HG03571 (cell line): ENCODE data around the gene BCL7C.
"Not testable (repeated sequence)": the region's sequence is repeated elsewhere in the genome, so short reads cannot be mapped to it uniquely, and the experiment has no call there.

Source experiments
- ATAC-seq: cut with Tn5 transposase; IDR thresholded peaks from one replicate; pipeline ENCODE4 v1.9.1; 2021; ENCODE audit not compliant: unreplicated experiment

BCL7C gene

GRCh38 chr16:30870904-30871303 is 23.0 kb downstream of the BCL7C start:
- ATAC-seq = no peak

- no peak for ATAC-seq
These were observed 26.1 kb downstream of the BCL7C start for GRCh38 chr16:30867747-30868146.

GRCh38 chr16:30866031-30866430 is 27.8 kb downstream of the BCL7C start:
- no peak for ATAC-seq

- not testable (repeated sequence) for ATAC-seq
These were observed 30.7 kb downstream of the BCL7C start for GRCh38 chr16:30863178-30863577.

GRCh38 chr16:30860729-30861128 is 33.1 kb downstream of the BCL7C start:
- not testable (repeated sequence) for ATAC-seq

- no peak for ATAC-seq
These were observed 35.0 kb downstream of the BCL7C start for GRCh38 chr16:30858829-30859423.

- ATAC-seq = no peak
These were observed 35.8 kb downstream of the BCL7C start for GRCh38 chr16:30858111-30858495.

GRCh38 chr16:30853758-30854157 is 40.1 kb downstream of the BCL7C start:
- no peak for ATAC-seq

GRCh38 chr16:30850246-30850645 is 43.6 kb downstream of the BCL7C start:
- ATAC-seq = no peak

- ATAC-seq = no peak
These were observed 47.1 kb downstream of the BCL7C start for GRCh38 chr16:30846649-30847402.

GRCh38 chr16:30844671-30845449 is 49.0 kb downstream of the BCL7C start:
- ATAC-seq = peak; percentile 49

GRCh38 chr16:30844346-30844670 is 49.6 kb downstream of the BCL7C start:
- ATAC-seq = no peak

- no peak for ATAC-seq
These were observed 50.4 kb downstream of the BCL7C start for GRCh38 chr16:30843501-30843900.

GRCh38 chr16:30842971-30843370 is 50.9 kb downstream of the BCL7C start:
- no peak for ATAC-seq

- ATAC-seq = no peak
These were observed 52.5 kb downstream of the BCL7C start for GRCh38 chr16:30841332-30841731.

- ATAC-seq = no peak
These were observed 53.3 kb downstream of the BCL7C start for GRCh38 chr16:30840611-30841010.

- ATAC-seq = no peak
These were observed 54.2 kb downstream of the BCL7C start for GRCh38 chr16:30839523-30840227.

GRCh38 chr16:30838876-30839471 is 54.9 kb downstream of the BCL7C start:
- no peak for ATAC-seq

GRCh38 chr16:30837904-30838303 is 56.0 kb downstream of the BCL7C start:
- no peak for ATAC-seq
